GM18519 (cell line): ENCODE results near the gene WBP2.
A peak's percentile ranks its signal among the peaks of the same experiment; 100 is the strongest.

ENCODE experiments used
- ATAC-seq: cut with Tn5 transposase; IDR thresholded peaks from one replicate; pipeline ENCODE4 v1.9.1; 2021; ENCODE audit warnings: mild to moderate bottlenecking, moderate library complexity; ENCODE audit not compliant: unreplicated experiment, low FRiP score

The WBP2 gene

DNA sequence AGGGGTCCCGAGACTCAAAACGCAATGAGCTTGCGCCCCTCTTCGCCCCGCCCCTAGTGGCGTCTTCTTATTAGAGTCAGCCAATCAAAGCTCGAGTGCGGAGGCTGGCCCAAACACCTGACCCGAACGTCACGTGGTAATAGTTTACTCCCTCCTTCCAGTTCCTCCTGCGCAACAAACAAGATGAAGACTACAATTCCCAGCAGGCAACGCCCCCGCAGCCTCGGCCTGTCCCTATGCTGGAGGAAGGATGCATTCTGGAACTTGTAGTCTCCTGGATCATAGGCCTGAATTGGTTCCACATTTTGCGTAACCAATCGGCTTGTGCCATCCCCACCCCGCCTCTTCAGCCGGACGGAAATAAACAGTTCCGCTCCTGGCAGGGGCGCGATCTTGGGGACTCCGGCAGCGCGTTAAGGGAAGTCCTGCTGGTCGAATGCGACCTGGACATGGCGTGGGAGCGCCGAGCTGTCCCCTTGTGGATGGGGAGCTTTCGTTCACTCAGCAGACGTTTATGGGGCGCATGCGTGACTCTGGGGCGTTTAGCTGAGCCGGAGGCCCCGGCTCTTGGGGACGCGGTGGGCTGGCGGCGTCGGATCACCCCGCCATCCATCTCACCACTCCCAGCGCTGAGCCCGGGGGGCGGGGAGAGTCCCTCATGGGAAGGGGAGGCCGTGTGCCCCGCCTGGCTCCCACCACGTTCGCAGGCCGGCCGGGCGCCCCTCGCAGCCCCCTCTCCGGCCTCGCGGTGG, at the start of gene WBP2:
Gene WBP2 (minus strand): TSS at position 26 of the 752 bp plus-strand sequence. CDS start 38 bp downstream, outside the sequence.
- ATAC-seq: peak; percentile 78

DNA sequence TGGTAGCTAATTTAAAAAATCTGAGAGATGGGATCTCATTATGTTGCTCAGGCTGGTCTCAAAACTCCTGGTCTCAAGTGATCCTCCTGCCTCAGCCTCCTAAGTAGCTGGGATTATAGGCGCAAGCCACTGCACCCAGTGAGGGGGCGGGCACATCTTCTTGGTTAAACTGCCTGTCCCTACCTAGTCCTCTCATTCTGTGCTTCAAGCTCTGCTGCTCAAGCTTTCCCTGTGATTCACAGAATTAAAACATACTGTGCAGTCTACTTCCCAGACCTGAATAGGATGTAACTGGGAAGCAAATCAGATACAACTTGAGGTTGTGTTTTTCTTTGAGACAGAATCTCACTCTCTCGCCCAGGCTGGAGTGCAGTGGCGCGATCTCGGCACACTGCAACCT, 47.3 kb upstream of the WBP2 start:
- no peak for ATAC-seq

DNA sequence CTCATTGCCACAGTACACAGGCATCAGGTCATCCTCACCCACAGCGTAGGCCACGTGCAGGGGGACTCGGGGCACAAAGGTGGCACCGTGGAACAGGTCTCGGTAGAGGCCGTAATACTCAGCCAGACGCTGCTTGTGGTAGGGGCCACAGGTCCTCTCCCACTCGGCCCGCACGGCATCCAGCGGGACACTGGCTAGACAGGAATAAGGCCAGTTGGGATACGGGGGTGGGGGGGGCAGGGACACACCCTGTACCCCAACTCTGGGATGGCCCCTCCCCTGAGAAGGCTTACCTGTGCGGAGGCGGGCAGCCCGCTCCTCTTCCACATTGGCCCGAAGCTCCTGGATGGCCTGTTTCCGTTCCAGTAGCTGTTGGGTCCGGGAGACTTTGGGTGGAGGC, 46.6 kb upstream of the WBP2 start:
- ATAC-seq: no peak

DNA sequence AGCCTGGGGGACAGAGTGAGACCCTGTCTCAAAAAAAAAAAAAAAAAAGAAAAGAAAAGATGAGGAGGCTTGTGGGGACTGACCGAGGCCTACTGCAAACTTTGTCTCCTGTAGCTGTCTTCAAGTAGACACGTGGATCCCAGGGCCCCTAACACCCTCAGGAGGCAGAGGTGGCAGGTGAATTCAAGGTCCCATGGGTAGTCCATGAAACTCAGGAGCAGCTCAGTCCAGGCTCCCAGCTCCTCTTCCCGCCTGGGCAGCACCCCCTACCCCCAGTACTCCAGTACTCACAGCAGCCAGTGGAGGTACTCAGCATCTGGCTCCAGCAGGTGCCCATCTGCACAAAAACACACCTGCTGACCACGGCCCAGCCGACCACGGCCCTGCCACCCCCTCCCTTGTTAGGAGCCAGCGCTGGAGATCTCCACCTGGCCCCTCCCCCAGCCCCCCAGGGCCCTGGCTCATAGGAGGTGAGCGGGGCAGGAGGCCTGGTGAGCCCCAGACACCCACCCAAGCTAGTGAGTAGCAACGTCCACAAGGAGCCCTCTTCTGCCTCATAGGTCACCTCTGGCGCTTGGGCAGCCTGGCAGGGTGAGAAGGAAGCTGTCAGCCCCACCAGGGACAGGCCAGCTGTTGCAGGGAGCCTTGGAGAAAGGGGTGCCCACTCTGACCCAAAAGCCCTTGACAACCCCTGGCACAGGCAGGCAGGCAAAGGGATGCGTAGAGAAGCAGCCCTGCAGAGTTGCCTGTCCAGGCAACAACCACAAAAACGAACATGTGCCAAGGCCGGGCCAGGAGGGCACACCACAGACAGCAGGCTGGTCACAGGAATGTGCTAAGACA, 45.8 kb upstream of the WBP2 start:
- no peak for ATAC-seq

DNA sequence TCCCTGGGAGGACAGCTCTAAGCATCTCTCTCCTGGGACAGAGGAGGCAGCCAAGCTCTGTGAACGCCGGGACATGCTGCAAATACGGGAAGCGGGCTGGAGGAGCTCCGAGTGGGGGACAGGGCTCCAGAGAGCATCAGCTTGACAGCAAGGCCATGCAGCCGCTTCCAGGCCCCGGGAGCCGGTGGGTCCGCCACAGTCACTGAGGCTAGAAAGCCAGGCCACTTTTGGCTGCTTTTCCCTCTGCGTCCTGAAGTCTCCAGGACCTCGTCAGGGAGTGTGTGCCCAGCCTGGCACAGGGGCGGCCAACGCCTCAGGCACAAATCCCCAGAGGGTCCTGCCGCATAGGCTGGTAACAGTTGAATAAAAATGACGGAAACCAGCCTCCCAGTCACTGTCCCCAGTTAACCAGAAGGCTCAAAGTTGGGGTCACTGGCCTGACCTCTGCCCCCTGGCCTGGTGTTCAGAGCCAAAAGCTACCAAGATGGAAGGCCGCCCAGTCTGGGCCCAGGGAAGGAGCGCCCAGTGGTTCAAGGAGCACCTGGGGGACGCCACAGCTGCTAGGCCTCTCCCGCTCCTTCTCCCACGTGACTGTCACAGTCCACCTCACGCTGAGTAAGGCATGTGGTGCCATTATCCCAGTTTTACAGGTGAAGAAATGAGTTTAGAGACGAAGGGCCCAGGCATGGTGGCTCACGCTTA, 44.8 kb upstream of the WBP2 start:
- no peak for ATAC-seq

DNA sequence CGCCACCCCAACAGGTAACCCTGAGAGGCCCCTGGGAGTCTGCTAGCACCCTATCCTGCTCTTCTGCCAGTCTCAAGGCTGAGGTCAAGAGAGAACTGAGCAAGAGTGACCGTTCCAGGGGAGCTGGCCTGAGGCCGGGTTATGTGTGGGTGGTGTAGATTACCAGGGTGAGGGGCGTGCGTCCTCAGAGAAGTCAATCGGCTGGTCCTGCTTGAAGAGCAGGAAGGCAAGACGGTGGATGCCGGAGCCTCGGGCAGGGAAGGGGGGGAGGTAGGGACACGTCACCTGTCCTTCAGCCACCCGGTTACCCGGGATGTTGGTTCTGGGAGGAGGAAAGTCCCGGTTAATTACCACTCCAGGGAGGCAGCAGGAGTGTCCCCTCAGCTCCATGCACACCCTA, 44.2 kb upstream of the WBP2 start:
- ATAC-seq: no peak

DNA sequence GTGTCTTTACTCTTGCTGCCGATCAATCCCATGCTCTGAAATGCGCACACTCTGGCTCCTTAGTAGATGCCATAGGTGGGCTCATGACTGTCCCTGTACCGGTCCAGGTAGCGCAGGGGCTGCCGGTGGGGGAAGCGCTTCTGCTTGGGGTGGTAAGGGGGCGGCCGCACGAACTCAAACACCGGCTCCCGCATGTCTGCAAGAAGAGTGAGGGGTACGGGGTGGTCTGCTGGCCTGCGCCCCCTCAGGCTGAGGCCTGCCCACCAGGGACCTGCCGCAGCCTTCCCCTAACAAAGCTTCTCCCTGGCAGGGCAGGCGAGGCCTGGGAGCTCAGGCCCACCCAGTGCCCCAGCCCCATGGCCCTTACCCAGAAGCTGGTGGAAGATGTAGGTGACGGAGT, 43.7 kb upstream of the WBP2 start:
- no peak for ATAC-seq

DNA sequence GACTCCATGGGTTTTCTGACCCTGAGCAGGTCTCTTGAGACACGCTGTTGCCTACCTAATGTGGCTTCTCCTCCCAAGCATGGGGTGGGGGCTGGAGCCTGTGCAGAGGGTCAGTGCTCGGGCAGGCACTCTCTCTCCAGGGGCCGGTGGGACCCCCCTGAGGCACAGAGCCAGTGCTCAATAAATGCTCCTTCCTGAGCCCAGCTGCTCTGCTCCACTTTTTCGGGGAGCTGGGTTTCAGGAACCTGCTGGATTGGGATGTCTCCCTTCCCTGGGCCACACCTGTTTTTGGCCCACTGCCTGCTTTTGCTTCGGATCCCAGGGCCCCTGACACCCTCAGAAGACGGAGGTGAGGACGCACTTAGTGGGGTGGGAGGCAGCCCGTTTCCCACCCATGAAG, 42.9 kb upstream of the WBP2 start:
- ATAC-seq: no peak

DNA sequence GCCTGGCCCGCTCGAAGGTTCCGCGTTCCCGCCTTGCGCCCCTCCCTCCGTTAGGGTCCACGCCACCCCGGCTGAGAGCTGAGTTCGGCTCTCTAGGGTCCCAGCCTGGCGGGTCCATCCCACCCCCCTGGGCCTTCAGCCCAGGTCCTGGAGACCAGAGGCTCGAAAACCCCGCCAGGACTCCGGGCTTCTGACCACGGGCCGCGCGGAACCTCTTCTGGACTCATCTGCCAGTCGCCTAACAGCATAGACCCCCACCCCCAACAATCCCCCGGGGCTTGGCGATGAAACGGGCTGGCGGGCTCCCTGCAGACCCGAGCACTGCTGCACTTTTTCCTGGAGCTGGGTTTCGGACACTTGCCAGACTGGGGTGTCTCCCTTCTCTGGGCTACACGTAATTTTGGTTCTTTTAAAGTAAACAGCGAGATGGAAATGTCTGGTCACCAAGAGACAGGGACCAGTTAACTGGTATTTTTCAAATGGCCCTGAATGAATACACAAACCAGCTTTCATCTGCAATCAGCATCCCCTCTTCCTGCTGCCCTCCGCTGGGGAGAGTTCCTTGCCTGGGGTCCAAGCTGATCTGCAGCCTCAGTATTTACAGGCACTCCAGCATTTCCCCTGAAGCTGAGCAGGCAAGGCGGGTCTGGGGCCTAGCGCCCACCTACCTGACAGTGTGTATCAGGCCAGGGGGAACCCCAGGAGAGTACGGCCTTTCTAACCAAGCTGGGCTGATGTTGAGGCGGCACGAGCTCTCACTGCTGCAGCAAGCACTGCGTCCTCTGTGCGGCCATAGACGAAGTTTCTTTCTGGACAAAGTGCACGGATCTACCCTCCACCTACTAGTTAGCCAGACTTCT, 42.3 kb upstream of the WBP2 start:
- ATAC-seq: no peak

DNA sequence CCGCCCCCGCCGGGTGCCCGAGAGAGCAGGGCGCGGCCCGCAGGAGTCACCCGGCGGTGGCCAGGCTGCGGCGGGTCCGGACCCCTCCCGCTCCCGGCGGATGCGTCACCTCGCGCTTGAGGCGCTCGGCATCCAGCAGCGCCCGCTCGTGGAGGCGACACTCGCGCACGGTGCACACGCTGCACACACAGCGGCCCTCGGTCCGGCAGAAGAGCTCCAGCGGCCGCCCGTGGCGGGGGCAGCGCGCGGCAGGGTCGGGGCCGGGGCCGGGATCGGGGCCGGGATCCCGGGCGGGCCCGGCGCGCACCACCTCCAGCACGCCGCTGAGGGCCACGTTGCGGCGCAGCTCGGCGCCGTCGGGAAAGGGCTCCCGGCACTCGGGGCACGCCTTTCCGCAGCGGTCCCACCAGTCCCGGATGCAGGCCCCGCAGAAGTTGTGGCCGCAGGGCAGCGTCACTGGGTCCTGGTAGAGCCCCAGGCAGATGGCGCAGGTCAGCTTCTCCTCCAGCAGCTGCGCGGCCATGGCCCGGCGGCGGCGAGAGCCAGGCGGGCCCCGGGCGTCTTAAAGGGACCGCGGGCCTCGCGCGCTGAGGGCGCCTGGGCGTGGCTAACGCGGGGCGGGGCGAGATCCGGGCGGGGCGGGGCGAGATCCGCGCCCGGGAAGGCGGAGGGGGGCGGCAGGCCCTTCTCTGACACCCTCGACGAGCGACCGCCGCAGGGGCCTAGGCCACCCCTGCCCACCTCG, 41.5 kb upstream of the WBP2 start, which contains the start of gene TRIM65:
Gene TRIM65 (minus strand): TSS at position 537 of the 745 bp plus-strand sequence. CDS start 14 bp downstream, at position 523.
- ATAC-seq: no peak

DNA sequence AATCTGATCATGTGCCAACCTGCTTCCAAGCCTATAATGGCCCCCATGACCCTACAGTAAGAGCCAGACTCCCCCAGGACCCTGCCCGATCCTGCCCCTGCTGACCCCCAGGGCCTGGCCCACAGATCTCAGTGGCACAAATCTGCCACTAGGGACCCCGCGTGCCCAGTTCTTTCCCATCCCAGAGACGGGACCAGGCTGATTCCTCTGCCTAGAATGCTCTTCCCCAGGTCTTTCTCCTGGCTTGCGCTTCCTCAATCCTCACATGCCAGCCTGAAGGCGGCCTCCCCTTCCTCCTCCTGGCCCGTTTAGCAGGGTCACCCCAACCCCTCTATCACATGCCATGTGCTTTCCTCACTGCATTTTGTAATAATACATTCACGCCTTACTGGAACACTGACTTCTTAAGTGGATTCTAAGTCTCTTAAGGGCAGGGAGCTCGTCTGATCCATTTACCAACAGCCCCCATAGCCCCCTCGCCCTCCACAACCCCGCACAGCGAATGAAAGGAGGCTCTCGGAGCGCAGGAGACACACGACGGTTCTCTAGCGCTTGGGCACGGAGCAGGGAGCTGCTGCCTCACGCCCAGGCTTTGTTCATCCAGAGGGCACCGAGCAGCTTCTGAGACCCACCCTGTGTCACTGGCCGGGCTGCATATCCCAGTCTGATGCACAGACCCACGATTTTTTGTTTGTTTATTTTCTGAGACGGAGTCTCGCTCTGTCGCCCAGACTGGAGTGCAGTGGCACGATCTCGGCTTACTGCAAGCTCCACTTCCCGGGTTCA, 40.4 kb upstream of the WBP2 start:
- no peak for ATAC-seq

DNA sequence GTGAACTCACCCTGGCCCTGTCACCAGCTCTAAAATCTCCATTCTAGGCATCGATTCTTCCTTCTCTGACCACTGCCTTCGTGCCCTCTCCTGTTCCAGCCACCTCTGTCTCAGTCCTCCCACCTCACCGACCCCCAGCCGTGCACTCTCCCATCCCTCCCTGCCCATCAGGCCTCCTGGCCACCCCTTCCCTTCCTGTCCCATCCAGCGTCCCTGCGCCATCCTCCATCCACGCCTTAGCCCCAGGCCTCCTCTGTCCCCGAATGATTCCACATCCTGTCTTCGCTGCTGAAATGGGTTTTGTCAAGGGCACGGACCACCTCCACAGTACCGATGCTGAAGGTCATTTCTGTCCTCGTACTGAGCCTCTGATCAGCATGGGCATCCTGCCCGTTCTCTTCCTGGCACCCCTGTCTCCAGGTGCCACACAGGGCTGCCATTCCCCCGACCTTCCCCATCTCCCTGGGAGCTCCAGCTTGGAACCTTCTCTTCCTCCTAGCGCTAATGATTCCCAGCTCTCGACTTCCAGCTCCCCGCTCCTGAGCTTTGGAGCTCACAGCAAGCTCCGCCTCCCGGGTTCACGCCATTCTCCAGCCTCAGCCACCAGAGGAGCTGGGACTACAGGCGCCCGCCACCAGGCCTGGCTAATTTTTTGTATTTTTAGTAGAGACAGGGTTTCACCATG, 39.1 kb upstream of the WBP2 start:
- ATAC-seq: no peak

DNA sequence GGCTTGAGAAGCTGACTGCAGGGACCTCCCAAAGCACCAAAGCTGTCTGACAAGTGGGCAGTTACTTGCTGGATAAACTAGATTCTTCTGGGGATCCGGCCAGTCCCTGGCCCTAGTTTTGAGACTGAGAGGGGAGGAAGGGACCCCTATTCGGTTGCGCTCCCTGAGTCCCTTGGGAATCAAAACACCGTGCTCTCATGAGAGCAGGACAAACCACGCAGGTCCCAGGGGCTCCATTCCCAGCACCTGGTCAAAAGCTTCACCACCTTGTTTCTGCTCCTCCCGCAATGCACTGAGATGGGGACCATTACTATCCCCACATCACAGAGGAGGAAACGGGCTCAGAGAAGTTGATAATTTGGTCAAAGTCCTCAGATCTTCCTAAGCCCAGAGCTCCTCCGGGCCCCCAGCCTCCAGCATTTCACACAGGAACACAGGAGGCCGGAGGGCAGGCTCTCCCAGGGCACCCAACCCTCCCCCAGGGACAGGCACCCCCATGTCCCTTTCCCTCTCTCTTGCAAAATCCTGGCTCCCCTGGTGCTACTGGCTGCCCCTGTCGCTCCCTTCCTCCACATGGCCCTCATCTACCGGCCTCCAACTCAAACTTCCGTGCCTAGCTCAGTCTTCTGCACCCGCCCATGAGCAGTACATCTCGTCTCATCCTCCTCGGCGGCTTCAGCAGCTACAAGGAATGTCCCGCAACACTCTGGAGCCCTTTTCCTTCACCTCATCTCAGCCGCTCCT, 38.3 kb upstream of the WBP2 start:
- ATAC-seq: no peak

DNA sequence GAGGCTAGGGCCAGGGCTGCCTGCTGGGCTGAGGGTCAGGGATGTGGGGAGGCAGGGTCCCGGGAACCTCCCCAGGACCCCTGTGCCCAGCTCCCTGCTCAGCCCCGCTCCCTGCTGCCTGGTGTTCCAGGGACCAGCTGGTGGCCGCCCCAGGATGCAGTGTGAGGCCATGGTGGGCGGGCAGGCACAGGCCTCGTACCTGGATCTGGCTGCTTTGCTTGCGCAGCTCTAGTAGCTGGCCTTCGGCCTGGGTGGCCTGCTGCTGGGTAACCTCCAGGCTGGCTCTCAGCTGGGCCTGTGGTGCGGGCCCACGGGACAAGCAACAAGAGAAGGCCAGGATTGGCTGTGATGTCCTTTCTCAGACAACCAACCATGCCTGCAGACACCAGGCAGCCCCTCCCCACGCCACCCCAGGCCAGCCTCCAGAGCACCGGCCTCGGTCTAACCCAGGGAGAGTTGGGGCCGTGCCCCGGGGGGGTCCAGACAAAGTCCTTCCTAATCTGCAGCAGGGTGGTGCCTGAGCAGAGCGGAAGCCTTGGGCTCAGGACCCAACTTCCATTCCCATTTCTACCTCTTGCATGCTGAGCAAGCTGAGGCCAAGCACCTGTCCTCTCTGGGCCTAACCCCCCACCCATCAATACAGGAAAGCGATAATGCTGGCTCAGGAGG, 37.6 kb upstream of the WBP2 start:
- no peak for ATAC-seq

DNA sequence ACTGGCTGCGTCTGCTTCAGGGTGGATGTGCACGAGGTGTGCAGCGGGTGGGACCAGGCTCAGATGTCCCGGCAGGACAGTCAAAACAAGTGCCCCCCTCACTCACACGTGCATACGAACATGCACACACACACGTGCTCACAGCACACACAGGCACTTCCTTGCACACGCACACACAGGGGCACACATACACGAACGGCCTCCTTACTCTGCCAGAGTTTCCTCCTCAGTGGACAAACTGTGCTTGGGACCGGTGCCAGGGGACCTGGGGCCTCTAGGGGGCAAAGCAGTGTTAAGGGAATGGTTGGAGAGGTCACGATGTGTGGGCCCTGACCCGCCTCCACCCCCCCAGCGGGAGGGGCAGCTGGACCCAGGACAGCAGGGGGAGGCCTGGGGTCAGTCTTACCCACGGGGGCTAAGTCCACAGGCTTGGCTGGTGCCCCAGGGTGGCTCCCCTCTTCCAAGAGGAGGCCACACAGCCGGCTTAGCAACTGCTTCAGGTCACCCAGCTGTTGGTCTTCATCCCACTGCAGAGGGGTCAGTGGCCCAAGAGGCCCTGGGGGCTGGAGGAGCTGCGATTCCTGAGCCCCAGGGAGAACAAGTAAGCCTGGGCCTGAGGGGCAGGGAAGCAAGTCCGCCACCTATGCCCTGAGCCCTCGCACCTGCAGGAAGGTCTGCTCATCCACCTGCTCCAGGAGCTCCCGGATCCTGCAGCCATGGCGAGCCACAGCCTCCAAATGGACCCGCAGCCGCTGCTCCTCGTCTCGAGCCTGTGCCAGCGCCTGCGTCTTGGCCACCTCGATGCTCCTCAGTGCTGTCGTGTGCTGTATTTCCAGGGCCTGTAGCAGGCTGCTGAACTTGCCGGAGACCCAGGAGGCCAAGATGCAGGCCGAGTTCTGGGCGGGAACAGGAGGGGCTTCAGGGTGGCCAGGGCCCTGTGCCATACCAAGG, 36.7 kb upstream of the WBP2 start:
- no peak for ATAC-seq
